ENCODE results near the gene CREB3L2. TPM values are rescaled to one million over a fixed set of nuclear protein-coding genes. Genes with fewer than 3 reads are reported as not detected.

The CREB3L2 gene
- total and polyA plus RNA-seq, 10 of the 15 experiments (the other 5 are each of a cell fraction or from before 2014, with no cell fraction given), result 6.4 to 67.1 (median 26.2) TPM

DNA sequence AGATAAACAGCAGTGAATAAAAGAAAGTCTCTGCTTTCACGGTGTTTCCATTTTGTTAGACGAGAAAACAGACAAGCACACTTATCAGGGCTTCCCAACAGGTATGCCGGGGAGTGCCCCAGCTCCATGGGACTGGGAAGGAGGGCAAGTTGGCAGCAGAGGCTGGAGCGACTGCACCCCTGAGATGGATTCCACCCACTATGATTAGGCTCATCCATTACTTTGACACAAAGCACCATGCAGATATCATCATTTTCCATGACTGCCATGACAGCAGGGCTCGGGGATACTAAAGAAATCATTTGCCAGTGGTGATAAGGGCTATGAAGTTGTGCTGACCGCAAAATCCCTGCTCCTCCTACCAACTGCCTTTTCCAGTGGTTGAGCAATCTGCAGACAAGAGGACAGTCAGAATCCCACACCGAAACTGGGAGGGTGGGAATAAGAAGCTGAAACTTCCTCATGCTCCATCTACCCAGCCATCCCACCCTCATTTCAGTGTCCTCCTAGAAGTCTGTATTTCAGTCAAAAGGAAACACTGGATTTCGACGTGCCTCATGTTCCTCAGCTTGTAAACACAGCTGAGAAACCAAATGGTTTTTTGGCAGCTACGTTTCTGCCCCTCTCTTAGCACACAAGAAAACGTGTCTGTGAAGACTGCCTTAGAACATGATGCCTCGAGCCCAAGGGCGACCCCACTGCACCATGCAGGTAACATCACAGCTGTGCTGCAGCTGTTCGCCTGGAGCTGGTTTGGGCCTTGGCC lies 15.5 kb downstream of the CREB3L2 start (continued):
- TF ChIP-seq JUND (IDR thresholded peaks at IDR 0.05; ENCODE audit: low read depth, low read length), result no peak
- no peak for TF ChIP-seq PML (IDR thresholded peaks at IDR 0.05; ENCODE audit: low read length)

DNA sequence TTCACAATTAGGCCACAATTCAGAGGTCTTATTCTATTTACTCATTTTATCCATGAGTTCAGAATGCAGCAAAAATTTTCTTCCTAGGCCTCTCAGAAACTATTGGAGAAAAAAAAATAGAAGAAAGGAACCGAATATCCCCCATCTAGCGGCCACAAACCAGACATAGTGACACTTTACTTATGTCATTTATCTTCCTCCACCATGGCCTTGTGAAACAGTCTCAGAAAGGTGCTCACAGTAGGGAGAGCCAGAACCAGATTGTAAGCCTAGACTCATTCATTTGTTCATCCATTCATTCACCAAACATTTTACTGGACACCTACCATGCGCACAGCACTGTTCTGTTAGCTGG lies 16.0 kb downstream of the CREB3L2 start:
- FAIRE-seq, result peak; percentile 62
- H3K27me3 ChIP-seq (replicated peaks in 1 of 2; ENCODE audit: control insufficient read depth in 2 of 2, insufficient read depth in 2 of 2, low read length in 1 of 2), result no peaks in the 10 kb centered on the region
- ChIA-PET SMC1A (ENCODE audit: uncharacterized antibody, unreplicated experiment) (interaction anchor here (1.1 to 23.6 kb wide), 6 partner anchors 10 to 82 kb away, joined by 3 to 516 read pairs (median 14); partner anchors contain the start of gene CREB3L2), POLR2A (interaction anchor here (0.9 to 8.0 kb wide), 6 partner anchors 9 to 61 kb away, joined by 3 to 127 read pairs (median 5); partner anchors contain the start of gene CREB3L2), RAD21 (ENCODE audit: unreplicated experiment) (interaction anchor here (1.4 to 3.6 kb wide), 7 partner anchors 10 to 83 kb away, joined by 3 to 77 read pairs (median 8); partner anchors contain the start of gene CREB3L2), CTCF (interaction anchor here (0.7 to 16.2 kb wide), 5 partner anchors 16 to 329 kb away, joined by 3 to 271 read pairs (median 5); partner anchors contain the start of gene CREB3L2)
- peaks cover 13 to 23% of the 10 kb centered on the region in 2 experiments for H3K36me3 ChIP-seq (ENCODE audit: control insufficient read depth in 2 of 2, insufficient read depth in 2 of 2, low read length in 1 of 2)
- peaks cover 85% of the 10 kb centered on the region for H3K4me1 ChIP-seq (ENCODE audit: control insufficient read depth, insufficient read depth, low read length)
- peak overlapping the region; percentile 55 for H3K9ac ChIP-seq (ENCODE audit: control insufficient read depth, insufficient read depth, low read length)
- no peak overlapping the region for H2AFZ ChIP-seq (ENCODE audit: control insufficient read depth, low read depth, low read length)
- DNase-seq (ENCODE audit: low read depth, low spot score), result no peak
- in situ Hi-C loops (cut with MboI) (no loop called here), intact Hi-C loops (cut with micrococcal nuclease; ENCODE audit: unreplicated experiment) (loop anchor here (2.0 to 5.0 kb wide), 2 partner anchors 15 to 49 kb away; no protein-coding TSS in a partner anchor)
- peak overlapping the region; percentile 95 for H3K27ac ChIP-seq (ENCODE audit: control insufficient read depth, insufficient read depth)
- 31% methylated on average over 3 of the region's 3 CpGs for WGBS (ENCODE audit: insufficient coverage, insufficient replicate concordance, low lambda C conversion rate, missing lambda C conversion rate)
- peak; percentile 78 for ATAC-seq
- peaks cover 31% of the 10 kb centered on the region for H3K9me3 ChIP-seq (replicated peaks; ENCODE audit: control insufficient read depth, insufficient read depth, low read length)
- peaks cover 98% of the 10 kb centered on the region for H3K79me2 ChIP-seq (ENCODE audit: control insufficient read depth, insufficient read depth, low read length)
- no TSS peak for BruUV-seq (replicated peaks)
- peak overlapping the region; percentile 4; the same call in 1 of the 2 replicates for H3K4me3 ChIP-seq
- H4K20me1 ChIP-seq (ENCODE audit: control insufficient read depth, insufficient read depth), result no peaks in the 10 kb centered on the region
- peak overlapping the region; percentile 99 for H3K4me2 ChIP-seq (ENCODE audit: control insufficient read depth, insufficient read depth)
- TF ChIP-seq CBX3 (IDR thresholded peaks at IDR 0.05; ENCODE audit: borderline replicate concordance, low read depth) (no peak), MTA2 (IDR thresholded peaks at IDR 0.05; ENCODE audit: low read depth) (peak; percentile 52), FOS (IDR thresholded peaks at IDR 0.05; ENCODE audit: borderline replicate concordance, extremely low read depth, insufficient read length) (no peak), PAX8 (IDR thresholded peaks at IDR 0.05) (no peak), SREBF1 (IDR thresholded peaks at IDR 0.05; ENCODE audit: low read length) (no peak), ZNF384 (IDR thresholded peaks at IDR 0.05; ENCODE audit: borderline replicate concordance, low read depth, low read length) (peak; percentile 81; the same call in 1 of the 2 replicates), IKZF2 (IDR thresholded peaks at IDR 0.05) (peak in 1 of 2 experiments; percentile 48; a peak in 3 of 4 replicates)
- TF ChIP-seq, protein P1, sequence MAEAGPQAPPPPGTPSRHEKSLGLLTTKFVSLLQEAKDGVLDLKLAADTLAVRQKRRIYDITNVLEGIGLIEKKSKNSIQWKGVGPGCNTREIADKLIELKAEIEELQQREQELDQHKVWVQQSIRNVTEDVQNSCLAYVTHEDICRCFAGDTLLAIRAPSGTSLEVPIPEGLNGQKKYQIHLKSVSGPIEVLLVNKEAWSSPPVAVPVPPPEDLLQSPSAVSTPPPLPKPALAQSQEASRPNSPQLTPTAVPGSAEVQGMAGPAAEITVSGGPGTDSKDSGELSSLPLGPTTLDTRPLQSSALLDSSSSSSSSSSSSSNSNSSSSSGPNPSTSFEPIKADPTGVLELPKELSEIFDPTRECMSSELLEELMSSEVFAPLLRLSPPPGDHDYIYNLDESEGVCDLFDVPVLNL (IDR thresholded peaks at IDR 0.05; ENCODE audit: low read depth, low read length), result no peak; the same call in 1 of the 2 replicates
- TF ChIP-seq, protein P2, sequence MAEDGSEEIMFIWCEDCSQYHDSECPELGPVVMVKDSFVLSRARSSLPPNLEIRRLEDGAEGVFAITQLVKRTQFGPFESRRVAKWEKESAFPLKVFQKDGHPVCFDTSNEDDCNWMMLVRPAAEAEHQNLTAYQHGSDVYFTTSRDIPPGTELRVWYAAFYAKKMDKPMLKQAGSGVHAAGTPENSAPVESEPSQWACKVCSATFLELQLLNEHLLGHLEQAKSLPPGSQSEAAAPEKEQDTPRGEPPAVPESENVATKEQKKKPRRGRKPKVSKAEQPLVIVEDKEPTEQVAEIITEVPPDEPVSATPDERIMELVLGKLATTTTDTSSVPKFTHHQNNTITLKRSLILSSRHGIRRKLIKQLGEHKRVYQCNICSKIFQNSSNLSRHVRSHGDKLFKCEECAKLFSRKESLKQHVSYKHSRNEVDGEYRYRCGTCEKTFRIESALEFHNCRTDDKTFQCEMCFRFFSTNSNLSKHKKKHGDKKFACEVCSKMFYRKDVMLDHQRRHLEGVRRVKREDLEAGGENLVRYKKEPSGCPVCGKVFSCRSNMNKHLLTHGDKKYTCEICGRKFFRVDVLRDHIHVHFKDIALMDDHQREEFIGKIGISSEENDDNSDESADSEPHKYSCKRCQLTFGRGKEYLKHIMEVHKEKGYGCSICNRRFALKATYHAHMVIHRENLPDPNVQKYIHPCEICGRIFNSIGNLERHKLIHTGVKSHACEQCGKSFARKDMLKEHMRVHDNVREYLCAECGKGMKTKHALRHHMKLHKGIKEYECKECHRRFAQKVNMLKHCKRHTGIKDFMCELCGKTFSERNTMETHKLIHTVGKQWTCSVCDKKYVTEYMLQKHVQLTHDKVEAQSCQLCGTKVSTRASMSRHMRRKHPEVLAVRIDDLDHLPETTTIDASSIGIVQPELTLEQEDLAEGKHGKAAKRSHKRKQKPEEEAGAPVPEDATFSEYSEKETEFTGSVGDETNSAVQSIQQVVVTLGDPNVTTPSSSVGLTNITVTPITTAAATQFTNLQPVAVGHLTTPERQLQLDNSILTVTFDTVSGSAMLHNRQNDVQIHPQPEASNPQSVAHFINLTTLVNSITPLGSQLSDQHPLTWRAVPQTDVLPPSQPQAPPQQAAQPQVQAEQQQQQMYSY (CRISPR knock-in tag; IDR thresholded peaks at IDR 0.05), result peak; percentile 33; the same call in 1 of the 2 replicates
- TF ChIP-seq, protein P3, sequence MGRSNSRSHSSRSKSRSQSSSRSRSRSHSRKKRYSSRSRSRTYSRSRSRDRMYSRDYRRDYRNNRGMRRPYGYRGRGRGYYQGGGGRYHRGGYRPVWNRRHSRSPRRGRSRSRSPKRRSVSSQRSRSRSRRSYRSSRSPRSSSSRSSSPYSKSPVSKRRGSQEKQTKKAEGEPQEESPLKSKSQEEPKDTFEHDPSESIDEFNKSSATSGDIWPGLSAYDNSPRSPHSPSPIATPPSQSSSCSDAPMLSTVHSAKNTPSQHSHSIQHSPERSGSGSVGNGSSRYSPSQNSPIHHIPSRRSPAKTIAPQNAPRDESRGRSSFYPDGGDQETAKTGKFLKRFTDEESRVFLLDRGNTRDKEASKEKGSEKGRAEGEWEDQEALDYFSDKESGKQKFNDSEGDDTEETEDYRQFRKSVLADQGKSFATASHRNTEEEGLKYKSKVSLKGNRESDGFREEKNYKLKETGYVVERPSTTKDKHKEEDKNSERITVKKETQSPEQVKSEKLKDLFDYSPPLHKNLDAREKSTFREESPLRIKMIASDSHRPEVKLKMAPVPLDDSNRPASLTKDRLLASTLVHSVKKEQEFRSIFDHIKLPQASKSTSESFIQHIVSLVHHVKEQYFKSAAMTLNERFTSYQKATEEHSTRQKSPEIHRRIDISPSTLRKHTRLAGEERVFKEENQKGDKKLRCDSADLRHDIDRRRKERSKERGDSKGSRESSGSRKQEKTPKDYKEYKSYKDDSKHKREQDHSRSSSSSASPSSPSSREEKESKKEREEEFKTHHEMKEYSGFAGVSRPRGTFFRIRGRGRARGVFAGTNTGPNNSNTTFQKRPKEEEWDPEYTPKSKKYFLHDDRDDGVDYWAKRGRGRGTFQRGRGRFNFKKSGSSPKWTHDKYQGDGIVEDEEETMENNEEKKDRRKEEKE (IDR thresholded peaks at IDR 0.05), result no peak

Measured in GM12878 (cell line).